HCT116 (cell line): Measurements from ENCODE around the gene TEKTIP1. TPM values are rescaled to one million over a fixed set of nuclear protein-coding genes. Genes with fewer than 3 reads are reported as not detected.
A peak's percentile ranks its signal among the peaks of the same experiment; 100 is the strongest.
"Not testable (repeated sequence)": the region's sequence is repeated elsewhere in the genome, so short reads cannot be mapped to it uniquely, and the experiment has no call there.

Source experiments
- ATAC-seq: fragments of 200-7000 bp; cut with Tn5 transposase; 2 replicates; pipeline ENCODE4 v1.9.1; 2020; ENCODE audit warnings: mild to moderate bottlenecking, moderate library complexity
- BruUV-seq: library from RNA; stranded (reverse); fragments of 400-500 nt; replicated peaks from 2 replicates; lab custom pipeline; 2021; lab: Mats Ljungman, UMichigan
- CTCF ChIA-PET: fragments of 300-600 bp; sonication (Branson Sonifier 250); formaldehyde crosslinking; loops from one replicate; lab custom pipeline; 2021; ENCODE audit warnings: antibody characterized with exemption; lab: Charles Lee
- POLR2A ChIA-PET: fragments of 300-600, 350-600 bp; sonication (Branson Sonifier 250); formaldehyde crosslinking; loops from one replicate; lab custom pipeline; 2021; ENCODE audit warnings: antibody characterized with exemption; lab: Charles Lee
- RAD21 ChIA-PET, 2 experiments: fragments of 300-600 bp; sonication (Branson Sonifier 250); formaldehyde crosslinking; loops; one replicate each; lab custom pipeline; 2023; ENCODE audit warnings: low total read pairs in 2 of 2; ENCODE audit not compliant: uncharacterized antibody in 2 of 2, unreplicated experiment in 2 of 2, low non-redundant PET in 1 of 2; lab: Charles Lee
- DNase-seq: peaks from one replicate; pipeline ENCODE4 v3.0.0-alpha.2; 2010; ENCODE audit warnings: low read depth, low spot score
- H2AFZ ChIP-seq: fragments of 200-600 bp; shearing (Covaris generic), sonication (generic); 2 replicates; pipeline ENCODE4 v1.6.1; 2017; ENCODE audit warnings: low read depth, mixed run types, mixed read lengths, antibody characterized with exemption, low read length; ENCODE audit not compliant: poor library complexity, severe bottlenecking
- H3K27ac ChIP-seq: 2 replicates; pipeline ENCODE4 v1.5.1; 2012; ENCODE audit warnings: low read depth, low read length
- H3K27me3 ChIP-seq: fragments of 200-600 bp; sonication (generic); 2 replicates; pipeline ENCODE4 v1.6.1; 2016; ENCODE audit warnings: mixed run types, low read length, mixed read lengths; ENCODE audit not compliant: insufficient read depth
- H3K36me3 ChIP-seq, 2 experiments: fragments of 200-500 bp in 1 of 2; fragments of 200-600 bp in 1 of 2; sonication (Bioruptor generic) in 1 of 2; sonication (generic) in 1 of 2; 2 replicates each; pipeline versions ENCODE4 v1.5.1 to v1.6.1; 2014 to 2016; ENCODE audit warnings: low read length in 2 of 2, inconsistent platforms in 1 of 2, mixed read lengths in 1 of 2, mixed run types in 1 of 2; ENCODE audit not compliant: insufficient read depth in 2 of 2, control insufficient read depth in 1 of 2
- H3K4me1 ChIP-seq, 2 experiments: fragments of 200-600 bp in 1 of 2; sonication (generic) in 1 of 2; 2 replicates each; pipeline versions ENCODE4 v1.5.1 to v1.6.1; 2012 to 2017; ENCODE audit warnings: low read length in 2 of 2, inconsistent platforms in 1 of 2, mild to moderate bottlenecking in 1 of 2, mixed read lengths in 1 of 2, mixed run types in 1 of 2, moderate library complexity in 1 of 2; ENCODE audit not compliant: insufficient read depth in 2 of 2, control insufficient read depth in 1 of 2
- H3K4me2 ChIP-seq: fragments of 200-600 bp; sonication (generic); 2 replicates; pipeline ENCODE4 v1.6.1; 2017; ENCODE audit warnings: mixed run types, low read length, mixed read lengths
- H3K4me3 ChIP-seq, 2 experiments: fragments of 200-600 bp in 1 of 2; sonication (generic) in 1 of 2; replicated peaks in 1 of 2; 2 replicates each; pipeline ENCODE4 v1.5.1; 2011 to 2016; ENCODE audit warnings: low read length in 2 of 2, control low read depth in 1 of 2, low read depth in 1 of 2, mild to moderate bottlenecking in 1 of 2, mixed read lengths in 1 of 2, mixed run types in 1 of 2
- H3K79me2 ChIP-seq: fragments of 200-600 bp; sonication (generic); 2 replicates; pipeline ENCODE4 v1.6.1; 2017; ENCODE audit warnings: mild to moderate bottlenecking, mixed run types, low read length, moderate library complexity, mixed read lengths; ENCODE audit not compliant: insufficient read depth
- H3K9ac ChIP-seq: fragments of 200-600 bp; sonication (generic); 2 replicates; pipeline ENCODE4 v1.6.1; 2016; ENCODE audit warnings: low read length, mixed read lengths
- H3K9me2 ChIP-seq: fragments of 200-600 bp; sonication (generic), shearing (Covaris generic); 2 replicates; pipeline ENCODE4 v1.6.1; 2017; ENCODE audit warnings: mixed run types, mild to moderate bottlenecking, moderate library complexity; ENCODE audit not compliant: insufficient read depth
- H3K9me3 ChIP-seq, 2 experiments: fragments of 200-500 bp in 1 of 2; fragments of 200-600 bp in 1 of 2; sonication (Bioruptor generic) in 1 of 2; sonication (generic) in 1 of 2; 2 replicates each; pipeline ENCODE4 v1.6.1; 2014 to 2017; ENCODE audit warnings: low read length in 2 of 2, mixed read lengths in 2 of 2, inconsistent platforms in 1 of 2, low read depth in 1 of 2, mild to moderate bottlenecking in 1 of 2, mixed run types in 1 of 2, moderate library complexity in 1 of 2; ENCODE audit not compliant: control insufficient read depth in 1 of 2, insufficient read depth in 1 of 2
- H4K20me1 ChIP-seq: fragments of 200-600 bp; sonication (generic), shearing (Covaris generic); 2 replicates; pipeline ENCODE4 v1.6.1; 2017; ENCODE audit warnings: mixed run types, mild to moderate bottlenecking, moderate library complexity; ENCODE audit not compliant: insufficient read depth
- CEBPB ChIP-seq: IDR thresholded peaks from 2 replicates; pipeline ENCODE4 v1.6.1; 2012; ENCODE audit warnings: low read depth
- EZH2phosphoT487 ChIP-seq: fragments of 200-600 bp; IDR thresholded peaks from 2 replicates; pipeline ENCODE4 v1.6.1; 2018; ENCODE audit warnings: antibody characterized with exemption, borderline replicate concordance
- POLR2A ChIP-seq: IDR thresholded peaks from 2 replicates; pipeline ENCODE4 v1.7.0; 2011; ENCODE audit warnings: borderline replicate concordance; ENCODE audit not compliant: insufficient read depth, insufficient read length; ENCODE audit errors: extremely low read depth
- SP1 ChIP-seq: IDR thresholded peaks from 2 replicates; pipeline ENCODE4 v1.6.1; 2012; ENCODE audit warnings: low read depth
- YY1 ChIP-seq: IDR thresholded peaks from 2 replicates; pipeline ENCODE4 v1.6.1; 2011; ENCODE audit warnings: low read length, low read depth, moderate library complexity, mild to moderate bottlenecking; ENCODE audit not compliant: insufficient replicate concordance; ENCODE audit errors: extremely low read depth
- intact Hi-C: fragments of 100-400 bp; cut with micrococcal nuclease; formaldehyde crosslinking; loops from 2 replicates; pipeline ENCODE4 v1.10.0; 2022
- total RNA-seq: library from RNA; stranded (reverse); gene quantifications from one replicate; pipeline ENCODE4 v1.2.1, GENCODE V29; 2021; ENCODE audit not compliant: unreplicated experiment

The TEKTIP1 gene
- total RNA-seq, 1 experiment from 2014 or later = 1.2 TPM

DNA sequence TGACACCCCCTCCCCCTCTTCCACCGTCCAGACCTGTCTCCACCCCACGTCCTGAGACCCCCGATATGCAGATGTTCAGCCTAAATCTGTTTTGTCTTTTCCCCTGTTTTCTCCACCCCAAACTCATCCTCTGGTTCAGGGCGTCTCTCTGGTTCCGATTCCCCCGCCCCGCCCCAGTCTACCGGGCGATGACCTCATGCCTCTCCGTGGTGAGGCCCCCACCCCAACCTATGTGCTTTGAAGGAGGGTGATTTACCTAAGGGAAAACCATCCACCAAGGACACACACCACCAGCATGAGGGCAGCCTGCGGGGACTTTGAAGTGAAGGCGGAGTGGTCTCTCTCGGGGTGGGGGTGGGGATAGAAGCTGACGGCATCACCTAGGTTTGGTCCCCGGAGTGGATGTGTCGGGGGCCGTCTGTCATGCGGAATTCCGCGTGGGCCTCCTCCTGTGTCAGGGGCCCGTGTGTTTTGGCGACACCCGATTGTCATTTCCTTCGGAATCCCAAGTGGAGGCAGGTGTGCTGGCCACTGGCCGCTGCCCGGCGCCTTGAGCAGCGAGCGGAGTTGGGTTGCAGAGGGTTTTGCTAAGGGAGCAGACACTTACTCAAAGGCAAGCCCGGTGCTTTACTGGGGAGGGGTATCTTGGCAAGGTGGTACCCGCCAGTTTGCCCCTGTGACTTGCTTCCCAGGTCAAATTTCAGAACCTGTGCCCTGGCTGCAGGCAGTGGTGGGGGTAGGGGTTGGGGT lies 31.4 kb upstream of the TEKTIP1 start (continued):
- TF ChIP-seq YY1 (no peak), SP1 (no peak), EZH2phosphoT487 (no peak), POLR2A (no peak), CEBPB (no peak)

DNA sequence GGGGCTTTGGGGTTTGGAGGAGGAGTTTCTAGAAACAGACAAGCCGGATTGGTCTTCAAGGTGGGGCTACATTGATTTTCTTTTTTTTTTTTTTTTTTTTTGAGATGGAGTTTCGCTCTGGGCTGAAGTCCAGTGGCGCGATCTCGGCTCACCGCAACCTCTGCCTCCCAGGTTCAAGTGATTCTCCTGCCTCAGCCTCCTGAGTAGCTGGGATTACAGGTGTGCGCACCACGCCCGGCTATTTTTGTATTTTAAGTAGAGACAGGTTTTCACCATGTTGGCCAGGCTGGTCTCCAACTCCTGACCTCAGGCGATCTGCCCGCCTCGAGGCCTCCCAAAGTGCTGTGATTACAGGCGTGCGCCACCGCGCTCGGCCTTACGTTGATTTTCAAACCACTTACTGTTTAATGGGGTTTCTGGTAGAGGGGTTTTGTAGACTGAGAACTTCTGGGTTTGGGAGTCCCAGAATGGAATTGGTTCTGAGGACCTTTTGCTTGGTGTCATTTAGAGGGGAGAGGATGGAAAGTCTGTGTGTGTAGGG lies 30.8 kb upstream of the TEKTIP1 start:
- H3K9ac ChIP-seq, RAD21 ChIA-PET, H3K27me3 ChIP-seq, ATAC-seq, POLR2A ChIA-PET, CTCF ChIA-PET, DNase-seq, H3K9me2 ChIP-seq, H3K4me3 ChIP-seq, H3K9me3 ChIP-seq, intact Hi-C loops, H2AFZ ChIP-seq, BruUV-seq, H4K20me1 ChIP-seq: not testable (repeated sequence)
- H3K4me2 ChIP-seq = peak overlapping the region; percentile 99; the same call in 1 of the 2 replicates
- peaks cover 69% of the 10 kb centered on the region for H3K79me2 ChIP-seq
- peaks cover 23 to 40% of the 10 kb centered on the region in 2 experiments for H3K4me1 ChIP-seq
- peak overlapping the region; percentile 24; the same call in 1 of the 2 replicates for H3K27ac ChIP-seq
- H3K36me3 ChIP-seq = peaks cover 2 to 12% of the 10 kb centered on the region in 2 experiments; a peak in 2 of 4 replicates
